ENCODE measurements around the gene USP37. TPM values are rescaled to one million over a fixed set of nuclear protein-coding genes. Genes with fewer than 3 reads are reported as not detected.
A peak's percentile ranks its signal among the peaks of the same experiment; 100 is the strongest.

The USP37 gene
- total RNA-seq, 1 experiment from 2014 or later, result 11.6 TPM

DNA sequence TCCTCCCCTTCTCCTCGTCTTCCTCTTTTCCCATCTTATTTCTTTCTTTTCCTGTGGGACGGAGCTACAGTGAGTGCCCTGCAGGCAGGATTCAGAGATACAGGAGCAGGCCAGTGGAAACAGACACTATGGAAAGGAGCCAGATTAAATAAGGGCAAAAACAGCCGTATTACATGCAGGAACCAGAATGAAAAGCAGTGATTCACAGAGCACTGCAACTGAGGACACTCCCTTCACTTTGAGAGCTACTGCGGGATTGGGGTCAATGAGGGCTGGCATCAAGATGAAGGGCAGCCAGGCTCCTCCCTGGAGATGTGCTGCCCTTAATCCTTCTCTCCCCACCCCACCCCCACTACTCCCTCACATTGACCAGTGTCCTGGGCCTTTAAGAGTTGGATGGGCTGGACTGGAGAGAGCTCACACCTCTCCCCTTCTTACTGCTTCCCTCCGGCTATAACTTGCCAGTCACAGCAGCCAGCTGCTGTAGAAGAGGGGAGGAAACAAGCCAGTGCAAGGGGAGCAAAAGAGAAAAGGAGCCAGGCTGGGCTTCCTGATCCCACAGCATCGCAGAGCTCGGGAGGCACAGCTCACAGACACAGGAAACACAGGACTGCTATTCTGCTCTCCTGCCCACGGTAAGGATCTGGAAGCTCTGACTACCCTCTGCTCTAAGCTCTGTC is 39.4 kb upstream of the USP37 start, which contains the start of gene PLCD4:
PLCD4 (plus strand) TSS at position 464 of the 680 bp plus-strand sequence. CDS start 7,841 bp downstream, outside the sequence.
- intact Hi-C loops (cut with micrococcal nuclease), result loop anchor here (5.0 kb wide), 1 partner anchor 40 kb away; the partner anchor contains the start of genes CNOT9 and USP37
- peak within 1 kb of the TSS; percentile 39 for H3K4me2 ChIP-seq (ENCODE audit: low read length)
- H3K27me3 ChIP-seq (ENCODE audit: low read length), result no peaks in the 10 kb centered on the region
- no peaks in the 10 kb centered on the region for H3F3A ChIP-seq (ENCODE audit: low read length, unreplicated experiment)
- POLR2A ChIA-PET (ENCODE audit: unreplicated experiment), result interaction anchor here (0.5 to 0.6 kb wide), 2 partner anchors 40 to 52 kb away, joined by 3 to 5 read pairs; partner anchors contain the start of genes BCS1L and ZNF142
- no peaks in the 10 kb centered on the region for H4K20me1 ChIP-seq (ENCODE audit: low read length)
- CTCF ChIA-PET, result no interaction called here
- no peaks in the 10 kb centered on the region for H3K36me3 ChIP-seq (ENCODE audit: low read depth, low read length)
- DNase-seq (peak; percentile 65), ATAC-seq (peak; percentile 82)
- BruUV-seq (replicated peaks), result no TSS peak
- no peaks in the 10 kb centered on the region for H3K79me2 ChIP-seq (ENCODE audit: low read length)
- H3K4me1 ChIP-seq (ENCODE audit: insufficient read depth, low read length), result peaks cover 24% of the 10 kb centered on the region
- H3K9me2 ChIP-seq (replicated peaks; ENCODE audit: low read length), result no peaks in the 10 kb centered on the region
- peak within 1 kb of the TSS; percentile 49 for H2AFZ ChIP-seq (ENCODE audit: low read length)
- no peak within 1 kb of the TSS for H3K9ac ChIP-seq (ENCODE audit: low read length)
- peak within 1 kb of the TSS; percentile 4; the same call in 1 of the 2 replicates for H3K4me3 ChIP-seq (ENCODE audit: low read length)
- 0 out of 2 replicates have a peak within 1 kb of the TSS, but pooled peaks have one; percentile 5 for H3K27ac ChIP-seq (ENCODE audit: low read length)
- TF ChIP-seq EZH2phosphoT487 (IDR thresholded peaks at IDR 0.05; ENCODE audit: borderline replicate concordance, low read length), result no peak
- no peak for TF ChIP-seq EZH2 (IDR thresholded peaks at IDR 0.05; ENCODE audit: low read length, unreplicated experiment)
- TF ChIP-seq, protein P1, sequence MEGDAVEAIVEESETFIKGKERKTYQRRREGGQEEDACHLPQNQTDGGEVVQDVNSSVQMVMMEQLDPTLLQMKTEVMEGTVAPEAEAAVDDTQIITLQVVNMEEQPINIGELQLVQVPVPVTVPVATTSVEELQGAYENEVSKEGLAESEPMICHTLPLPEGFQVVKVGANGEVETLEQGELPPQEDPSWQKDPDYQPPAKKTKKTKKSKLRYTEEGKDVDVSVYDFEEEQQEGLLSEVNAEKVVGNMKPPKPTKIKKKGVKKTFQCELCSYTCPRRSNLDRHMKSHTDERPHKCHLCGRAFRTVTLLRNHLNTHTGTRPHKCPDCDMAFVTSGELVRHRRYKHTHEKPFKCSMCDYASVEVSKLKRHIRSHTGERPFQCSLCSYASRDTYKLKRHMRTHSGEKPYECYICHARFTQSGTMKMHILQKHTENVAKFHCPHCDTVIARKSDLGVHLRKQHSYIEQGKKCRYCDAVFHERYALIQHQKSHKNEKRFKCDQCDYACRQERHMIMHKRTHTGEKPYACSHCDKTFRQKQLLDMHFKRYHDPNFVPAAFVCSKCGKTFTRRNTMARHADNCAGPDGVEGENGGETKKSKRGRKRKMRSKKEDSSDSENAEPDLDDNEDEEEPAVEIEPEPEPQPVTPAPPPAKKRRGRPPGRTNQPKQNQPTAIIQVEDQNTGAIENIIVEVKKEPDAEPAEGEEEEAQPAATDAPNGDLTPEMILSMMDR (conservative IDR thresholded peaks at IDR 0.05; ENCODE audit: low read depth, low read length), result no peak
- H3K9me3 ChIP-seq (ENCODE audit: low read length), result no peaks in the 10 kb centered on the region

GRCh38 chr2:218605432-218605831 is 37.3 kb upstream of the USP37 start:
- Histone ChIP-seq H3K79me2 (ENCODE audit: low read length) (no peaks in the 10 kb centered on the region), H3K4me1 (ENCODE audit: insufficient read depth, low read length) (peaks cover 24% of the 10 kb centered on the region), H3K4me2 (ENCODE audit: low read length) (peak overlapping the region; percentile 3; the same call in 1 of the 2 replicates), H3K36me3 (ENCODE audit: low read depth, low read length) (no peaks in the 10 kb centered on the region), H3K27me3 (ENCODE audit: low read length) (no peaks in the 10 kb centered on the region), H3F3A (ENCODE audit: low read length, unreplicated experiment) (no peaks in the 10 kb centered on the region), H3K9me2 (replicated peaks; ENCODE audit: low read length) (no peaks in the 10 kb centered on the region), H3K9me3 (ENCODE audit: low read length) (no peaks in the 10 kb centered on the region), H3K9ac (ENCODE audit: low read length) (no peak overlapping the region), H3K4me3 (ENCODE audit: low read length) (no peak overlapping the region), H4K20me1 (ENCODE audit: low read length) (no peaks in the 10 kb centered on the region), H3K27ac (ENCODE audit: low read length) (no peak overlapping the region), H2AFZ (ENCODE audit: low read length) (peak overlapping the region; percentile 17; the same call in 1 of the 2 replicates)
- CTCF ChIA-PET, result no interaction called here
- POLR2A ChIA-PET (ENCODE audit: unreplicated experiment), result no interaction called here
- TF ChIP-seq EZH2phosphoT487 (IDR thresholded peaks at IDR 0.05; ENCODE audit: borderline replicate concordance, low read length) (no peak), EZH2 (IDR thresholded peaks at IDR 0.05; ENCODE audit: low read length, unreplicated experiment) (no peak)
- TF ChIP-seq, protein P1 (conservative IDR thresholded peaks at IDR 0.05; ENCODE audit: low read depth, low read length), result no peak
- BruUV-seq (replicated peaks), result no TSS peak
- DNase-seq (peak; percentile 23), ATAC-seq (peak; percentile 32)
- intact Hi-C loops (cut with micrococcal nuclease), result loop anchor here (5.0 kb wide), 1 partner anchor 38 kb away; the partner anchor contains the start of genes CNOT9 and USP37

DNA sequence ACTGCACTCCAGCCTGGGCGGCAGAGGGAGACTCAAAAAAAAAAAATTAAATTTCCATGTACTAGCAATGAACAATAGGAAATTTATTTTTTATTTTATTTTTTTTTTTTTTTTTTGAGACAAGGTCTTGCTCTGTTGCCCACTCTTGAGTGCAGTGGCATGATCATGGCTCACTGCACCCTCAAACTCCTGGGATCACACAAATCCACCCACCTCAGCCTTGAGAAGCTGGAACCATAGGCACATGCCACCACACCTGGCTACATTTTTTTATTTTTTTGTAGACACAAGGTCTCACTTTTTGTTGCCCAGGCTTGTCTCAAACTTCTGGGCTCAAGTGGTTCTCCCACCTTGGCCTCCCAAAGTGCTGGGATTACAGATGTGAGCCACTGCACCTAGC is 17.4 kb upstream of the USP37 start:
- BruUV-seq (replicated peaks), result no TSS peak
- Histone ChIP-seq H4K20me1 (ENCODE audit: low read length) (no peaks in the 10 kb centered on the region), H3K27ac (ENCODE audit: low read length) (no peak overlapping the region), H3K4me3 (ENCODE audit: low read length) (no peak overlapping the region), H3K9me3 (ENCODE audit: low read length) (no peaks in the 10 kb centered on the region), H3K79me2 (ENCODE audit: low read length) (peaks cover 21% of the 10 kb centered on the region), H3K9ac (ENCODE audit: low read length) (no peak overlapping the region), H2AFZ (ENCODE audit: low read length) (no peak overlapping the region), H3K36me3 (ENCODE audit: low read depth, low read length) (peaks cover 57% of the 10 kb centered on the region), H3K4me2 (ENCODE audit: low read length) (no peak overlapping the region), H3F3A (ENCODE audit: low read length, unreplicated experiment) (no peaks in the 10 kb centered on the region), H3K4me1 (ENCODE audit: insufficient read depth, low read length) (peaks cover 23% of the 10 kb centered on the region), H3K9me2 (replicated peaks; ENCODE audit: low read length) (no peaks in the 10 kb centered on the region), H3K27me3 (ENCODE audit: low read length) (no peaks in the 10 kb centered on the region)
- intact Hi-C loops (cut with micrococcal nuclease), result no loop called here
- ChIA-PET CTCF (no interaction called here), POLR2A (ENCODE audit: unreplicated experiment) (no interaction called here)
- ATAC-seq (no peak), DNase-seq (no peak)
- TF ChIP-seq EZH2 (IDR thresholded peaks at IDR 0.05; ENCODE audit: low read length, unreplicated experiment) (no peak), EZH2phosphoT487 (IDR thresholded peaks at IDR 0.05; ENCODE audit: borderline replicate concordance, low read length) (no peak)
- TF ChIP-seq, protein P1 (conservative IDR thresholded peaks at IDR 0.05; ENCODE audit: low read depth, low read length), result no peak
